ENCODE results near the gene THUMPD3.

THUMPD3 gene

DNA sequence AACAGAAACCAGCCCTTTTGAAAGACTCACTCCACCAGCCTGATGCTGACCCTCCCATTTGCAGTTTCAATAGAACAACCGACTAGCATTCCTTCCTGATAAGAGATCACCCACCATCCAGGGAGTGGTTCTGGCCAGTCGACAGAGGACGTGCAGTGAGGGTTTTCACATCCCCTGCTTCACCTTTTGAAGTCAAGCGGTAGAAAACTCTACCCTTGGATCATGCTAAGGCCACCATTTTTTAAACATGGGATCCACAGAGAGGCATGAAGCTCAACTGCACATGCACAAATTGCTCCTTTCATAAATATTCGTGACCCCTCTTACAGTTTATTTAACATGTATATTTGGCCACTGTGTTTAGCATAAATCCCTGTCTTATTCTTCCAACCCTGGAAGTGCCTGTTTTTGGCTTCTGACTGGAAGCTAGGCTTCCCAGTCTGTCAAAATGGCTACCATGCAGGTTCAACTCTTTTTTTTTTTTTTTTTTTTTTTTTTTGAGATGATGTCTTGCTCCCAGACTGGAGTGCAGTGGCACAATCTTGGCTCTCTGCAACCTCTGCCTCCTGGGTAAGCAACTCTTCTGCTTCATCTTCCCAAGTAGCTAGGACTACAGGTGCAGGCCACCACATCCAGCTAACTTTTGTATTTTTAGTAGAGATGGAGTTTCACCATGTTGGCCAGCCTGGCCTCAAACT lies 1.0 kb upstream of the THUMPD3 start:
- H3K27me3 ChIP-seq (ENCODE audit: control insufficient read depth, insufficient read depth, low read length): no peaks in the 10 kb centered on the region
- H3K27ac ChIP-seq (ENCODE audit: low read depth, low read length): no peak overlapping the region
- no peak overlapping the region for H3K9ac ChIP-seq (ENCODE audit: low read length)
- H3K4me1 ChIP-seq (ENCODE audit: control insufficient read depth, insufficient read depth, low read length): no peaks in the 10 kb centered on the region
- H3K4me3 ChIP-seq (ENCODE audit: low read depth, low read length): peak overlapping the region; percentile 80
- H3K9me3 ChIP-seq (ENCODE audit: control insufficient read depth, insufficient read depth, low read depth, low read length): no peaks in the 10 kb centered on the region
- peaks cover 22% of the 10 kb centered on the region for H3K36me3 ChIP-seq (ENCODE audit: control insufficient read depth, insufficient read depth, low read length)

DNA sequence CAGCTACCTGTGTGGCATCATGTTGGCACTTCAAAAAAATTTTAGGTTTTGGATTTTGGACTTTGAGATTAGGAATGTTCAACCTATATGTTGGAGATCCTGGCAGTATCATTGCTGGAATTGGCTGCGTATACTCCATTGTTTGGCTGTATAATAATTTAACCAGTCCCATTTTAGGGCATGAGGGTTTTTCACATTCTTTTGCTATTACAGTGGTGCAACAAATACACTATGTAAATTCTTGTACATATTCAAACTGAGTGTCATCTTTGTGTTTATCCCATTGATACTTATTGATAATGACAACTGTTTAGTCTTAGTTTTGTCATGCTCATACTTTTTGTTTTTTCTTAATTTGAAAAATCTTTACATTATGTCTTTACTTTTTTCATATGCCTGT lies 6.7 kb downstream of the THUMPD3 start:
- H3K4me1 ChIP-seq (ENCODE audit: control insufficient read depth, insufficient read depth, low read length): no peaks in the 10 kb centered on the region
- no peak overlapping the region for H3K27ac ChIP-seq (ENCODE audit: low read depth, low read length)
- H3K9me3 ChIP-seq (ENCODE audit: control insufficient read depth, insufficient read depth, low read depth, low read length): no peaks in the 10 kb centered on the region
- no peaks in the 10 kb centered on the region for H3K27me3 ChIP-seq (ENCODE audit: control insufficient read depth, insufficient read depth, low read length)
- no peak overlapping the region for H3K4me3 ChIP-seq (ENCODE audit: low read depth, low read length)
- peaks cover 85% of the 10 kb centered on the region for H3K36me3 ChIP-seq (ENCODE audit: control insufficient read depth, insufficient read depth, low read length)
- no peak overlapping the region for H3K9ac ChIP-seq (ENCODE audit: low read length)

DNA sequence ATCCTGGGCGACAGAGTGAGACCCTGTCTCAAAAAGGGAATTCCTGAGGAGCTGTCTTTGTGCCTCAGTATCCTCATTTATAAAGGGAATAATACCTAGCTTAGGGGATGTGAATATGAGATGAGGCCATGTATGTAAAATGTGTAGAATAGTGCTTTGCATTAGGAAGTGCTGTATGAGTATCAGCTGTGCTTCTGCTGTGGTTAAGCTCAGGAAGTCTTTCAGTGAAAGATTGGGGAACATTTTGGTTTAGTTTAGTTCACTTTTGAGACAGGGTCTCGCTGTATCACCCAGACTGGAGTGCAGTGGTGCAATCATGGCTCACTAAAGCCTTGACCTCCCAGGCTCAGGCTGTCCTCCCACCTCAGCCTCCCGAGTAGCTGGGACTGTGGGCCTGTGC lies 10.6 kb downstream of the THUMPD3 start:
- H3K4me3 ChIP-seq (ENCODE audit: low read depth, low read length): no peak overlapping the region
- H3K9ac ChIP-seq (ENCODE audit: low read length): no peak overlapping the region
- H3K4me1 ChIP-seq (ENCODE audit: control insufficient read depth, insufficient read depth, low read length): no peaks in the 10 kb centered on the region
- H3K36me3 ChIP-seq (ENCODE audit: control insufficient read depth, insufficient read depth, low read length): peaks cover 92% of the 10 kb centered on the region
- no peaks in the 10 kb centered on the region for H3K27me3 ChIP-seq (ENCODE audit: control insufficient read depth, insufficient read depth, low read length)
- H3K9me3 ChIP-seq (ENCODE audit: control insufficient read depth, insufficient read depth, low read depth, low read length): no peaks in the 10 kb centered on the region
- H3K27ac ChIP-seq (ENCODE audit: low read depth, low read length): no peak overlapping the region

DNA sequence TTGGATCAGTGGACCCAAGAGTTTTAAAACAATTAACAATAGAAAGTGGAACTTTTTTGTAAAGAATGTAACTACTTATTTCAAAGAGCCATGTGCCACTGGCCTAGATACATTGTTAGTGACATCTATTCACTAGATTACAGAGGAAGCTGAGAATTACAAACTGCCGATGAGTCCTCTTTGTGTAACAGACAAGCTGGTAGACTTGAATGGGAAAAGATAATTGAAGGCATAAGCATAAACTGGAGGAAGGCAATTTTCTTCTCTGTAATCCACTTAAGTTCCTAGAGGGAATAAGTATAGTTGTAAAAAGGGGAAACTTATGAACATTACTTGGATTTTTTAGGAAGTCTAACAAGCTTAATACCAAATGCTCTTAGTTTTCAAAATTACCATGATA lies 15.1 kb downstream of the THUMPD3 start:
- Histone ChIP-seq H3K27ac (ENCODE audit: low read depth, low read length) (no peak overlapping the region), H3K9me3 (ENCODE audit: control insufficient read depth, insufficient read depth, low read depth, low read length) (no peaks in the 10 kb centered on the region), H3K27me3 (ENCODE audit: control insufficient read depth, insufficient read depth, low read length) (no peaks in the 10 kb centered on the region), H3K36me3 (ENCODE audit: control insufficient read depth, insufficient read depth, low read length) (peaks cover 86% of the 10 kb centered on the region), H3K4me1 (ENCODE audit: control insufficient read depth, insufficient read depth, low read length) (no peaks in the 10 kb centered on the region), H3K9ac (ENCODE audit: low read length) (no peak overlapping the region), H3K4me3 (ENCODE audit: low read depth, low read length) (no peak overlapping the region)

DNA sequence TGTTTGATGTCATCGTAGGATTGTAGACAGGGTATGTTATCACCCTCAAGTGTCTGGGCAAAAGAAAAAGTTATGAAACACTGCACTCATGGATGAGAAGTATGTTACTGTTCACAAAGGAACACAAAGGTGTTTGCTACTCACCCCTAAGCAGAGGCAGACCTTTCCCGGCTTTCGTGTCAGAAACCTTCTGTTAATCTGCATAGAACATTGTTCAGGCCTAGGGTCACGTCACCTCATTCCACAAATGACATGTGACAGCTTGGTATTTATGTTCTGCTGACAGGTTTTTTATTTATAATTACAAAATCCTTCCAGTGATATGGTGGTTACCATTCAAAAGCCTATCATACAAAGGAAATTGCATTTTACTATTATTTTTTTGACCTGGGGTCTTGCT lies 16.5 kb downstream of the THUMPD3 start:
- H3K36me3 ChIP-seq (ENCODE audit: control insufficient read depth, insufficient read depth, low read length): peaks cover 85% of the 10 kb centered on the region
- H3K27ac ChIP-seq (ENCODE audit: low read depth, low read length): no peak overlapping the region
- H3K9me3 ChIP-seq (ENCODE audit: control insufficient read depth, insufficient read depth, low read depth, low read length): no peaks in the 10 kb centered on the region
- H3K9ac ChIP-seq (ENCODE audit: low read length): no peak overlapping the region
- no peak overlapping the region for H3K4me3 ChIP-seq (ENCODE audit: low read depth, low read length)
- no peaks in the 10 kb centered on the region for H3K27me3 ChIP-seq (ENCODE audit: control insufficient read depth, insufficient read depth, low read length)
- H3K4me1 ChIP-seq (ENCODE audit: control insufficient read depth, insufficient read depth, low read length): no peaks in the 10 kb centered on the region

DNA sequence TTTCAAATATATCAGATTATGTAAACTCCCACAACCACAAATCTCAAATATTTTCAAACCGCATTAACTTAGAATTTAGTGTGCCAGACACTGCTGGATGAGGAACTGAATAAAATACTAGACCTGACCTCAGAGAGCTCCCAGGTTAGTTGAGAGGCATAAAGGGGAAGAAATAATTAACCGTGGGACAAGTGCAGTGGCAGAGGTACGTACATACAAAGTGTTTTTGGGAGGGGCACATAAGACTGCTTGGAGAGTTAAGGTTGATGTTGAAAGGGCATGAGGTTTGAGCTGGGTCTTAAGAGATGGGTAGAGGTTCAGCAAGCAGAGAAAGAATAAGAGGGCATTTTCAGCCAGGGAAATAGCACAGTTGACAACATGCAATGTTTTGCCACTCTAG lies 17.2 kb downstream of the THUMPD3 start:
- Histone ChIP-seq H3K9me3 (ENCODE audit: control insufficient read depth, insufficient read depth, low read depth, low read length) (no peaks in the 10 kb centered on the region), H3K9ac (ENCODE audit: low read length) (no peak overlapping the region), H3K27ac (ENCODE audit: low read depth, low read length) (no peak overlapping the region), H3K4me1 (ENCODE audit: control insufficient read depth, insufficient read depth, low read length) (no peaks in the 10 kb centered on the region), H3K27me3 (ENCODE audit: control insufficient read depth, insufficient read depth, low read length) (no peaks in the 10 kb centered on the region), H3K4me3 (ENCODE audit: low read depth, low read length) (no peak overlapping the region), H3K36me3 (ENCODE audit: control insufficient read depth, insufficient read depth, low read length) (peaks cover 85% of the 10 kb centered on the region)

DNA sequence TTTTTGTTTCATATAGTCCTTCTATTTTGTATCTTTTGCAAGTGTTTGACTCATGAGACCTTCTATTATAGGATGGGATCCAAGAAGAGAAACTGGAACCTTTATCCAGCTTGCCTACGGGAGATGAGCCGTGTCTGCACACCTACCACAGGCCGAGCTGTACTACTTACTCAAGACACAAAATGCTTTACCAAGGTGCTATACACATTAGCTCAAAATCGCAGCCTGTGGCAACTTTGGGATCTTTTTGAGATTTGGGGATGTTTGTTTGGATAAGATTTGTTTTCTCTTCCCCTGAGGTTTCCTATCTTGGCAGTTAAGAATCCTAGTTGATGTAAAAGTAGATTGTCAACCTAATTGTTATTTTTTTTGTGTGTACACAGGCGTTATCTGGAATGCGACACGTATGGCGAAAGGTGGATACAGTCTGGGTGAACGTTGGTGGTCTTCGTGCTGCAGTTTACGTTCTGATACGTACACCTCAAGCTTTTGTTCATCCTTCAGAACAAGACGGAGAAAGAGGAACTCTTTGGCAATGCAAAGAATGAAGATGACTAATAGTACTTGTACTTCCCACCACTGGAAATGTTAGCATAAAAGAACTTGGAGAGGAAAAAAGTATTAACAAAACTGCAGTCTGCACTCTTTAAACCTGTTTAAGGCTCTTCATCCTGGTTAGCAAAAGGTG lies 21.4 kb downstream of the THUMPD3 start:
- Histone ChIP-seq H3K27ac (ENCODE audit: low read depth, low read length) (no peak overlapping the region), H3K9me3 (ENCODE audit: control insufficient read depth, insufficient read depth, low read depth, low read length) (no peaks in the 10 kb centered on the region), H3K9ac (ENCODE audit: low read length) (no peak overlapping the region), H3K36me3 (ENCODE audit: control insufficient read depth, insufficient read depth, low read length) (peaks cover 88% of the 10 kb centered on the region), H3K27me3 (ENCODE audit: control insufficient read depth, insufficient read depth, low read length) (no peaks in the 10 kb centered on the region), H3K4me1 (ENCODE audit: control insufficient read depth, insufficient read depth, low read length) (no peaks in the 10 kb centered on the region), H3K4me3 (ENCODE audit: low read depth, low read length) (no peak overlapping the region)

DNA sequence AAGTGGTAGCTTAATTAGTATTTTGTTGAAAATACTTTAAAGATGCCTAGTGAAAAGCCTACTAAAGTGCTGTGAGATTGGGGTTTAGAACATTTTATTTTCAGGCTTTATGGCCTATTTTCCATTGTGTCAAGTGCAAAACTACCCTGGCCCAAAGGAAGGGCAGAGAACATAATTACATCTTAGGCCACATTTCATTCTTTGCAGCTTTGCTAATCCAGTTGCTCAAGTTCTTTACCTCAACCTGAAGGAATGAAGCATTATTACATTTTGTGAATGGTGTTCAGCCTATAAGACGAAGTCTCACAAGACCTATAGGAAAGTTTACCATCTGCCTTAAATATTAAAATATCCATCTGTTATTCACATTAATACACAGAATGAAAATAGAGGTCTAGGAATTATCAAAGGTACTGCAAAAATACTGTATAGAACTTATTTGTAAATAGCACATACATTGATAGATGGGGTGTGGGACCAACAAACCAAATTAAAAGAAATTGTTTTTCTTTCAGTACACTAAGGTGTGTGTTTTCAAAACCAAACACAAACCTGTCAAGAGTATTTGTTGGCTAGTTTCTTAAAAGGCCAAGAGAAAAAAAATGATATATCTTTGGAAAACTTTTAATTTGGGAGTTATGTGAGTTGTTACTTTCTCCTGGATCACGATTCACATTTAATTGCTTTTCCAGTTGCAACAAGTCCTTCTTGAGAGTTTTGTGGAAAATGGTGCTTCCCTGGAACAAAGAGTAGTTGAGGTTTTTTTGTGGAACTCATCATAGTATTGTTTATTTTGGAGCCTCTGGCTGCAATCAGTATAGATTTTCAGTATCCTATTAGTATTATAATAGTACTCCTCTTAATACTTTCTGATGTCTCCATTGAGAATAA lies 22.6 kb downstream of the THUMPD3 start:
- H3K36me3 ChIP-seq (ENCODE audit: control insufficient read depth, insufficient read depth, low read length): peaks cover 90% of the 10 kb centered on the region
- H3K27ac ChIP-seq (ENCODE audit: low read depth, low read length): no peak overlapping the region
- no peak overlapping the region for H3K4me3 ChIP-seq (ENCODE audit: low read depth, low read length)
- no peaks in the 10 kb centered on the region for H3K4me1 ChIP-seq (ENCODE audit: control insufficient read depth, insufficient read depth, low read length)
- no peak overlapping the region for H3K9ac ChIP-seq (ENCODE audit: low read length)
- H3K27me3 ChIP-seq (ENCODE audit: control insufficient read depth, insufficient read depth, low read length): no peaks in the 10 kb centered on the region
- H3K9me3 ChIP-seq (ENCODE audit: control insufficient read depth, insufficient read depth, low read depth, low read length): no peaks in the 10 kb centered on the region

DNA sequence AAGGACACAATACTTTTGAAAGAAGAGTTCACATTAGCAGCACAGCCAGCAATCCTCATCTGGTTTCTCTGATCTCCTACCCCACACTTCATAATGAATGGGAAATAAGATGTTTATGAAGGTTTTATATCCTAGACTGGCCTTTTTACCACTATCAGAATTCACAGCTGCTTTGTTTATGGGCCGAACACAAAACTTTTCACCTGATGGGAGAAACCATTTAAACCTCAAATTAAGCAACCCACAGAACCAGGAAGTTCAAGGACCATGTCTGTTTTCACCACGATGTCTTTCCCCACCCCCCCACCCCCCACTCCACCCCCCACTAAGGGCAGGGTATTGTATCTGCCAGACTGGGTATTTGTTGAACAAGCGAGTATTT lies 23.2 kb downstream of the THUMPD3 start:
- Histone ChIP-seq H3K4me1 (ENCODE audit: control insufficient read depth, insufficient read depth, low read length) (no peaks in the 10 kb centered on the region), H3K36me3 (ENCODE audit: control insufficient read depth, insufficient read depth, low read length) (peaks cover 92% of the 10 kb centered on the region), H3K4me3 (ENCODE audit: low read depth, low read length) (no peak overlapping the region), H3K9ac (ENCODE audit: low read length) (no peak overlapping the region), H3K9me3 (ENCODE audit: control insufficient read depth, insufficient read depth, low read depth, low read length) (no peaks in the 10 kb centered on the region), H3K27me3 (ENCODE audit: control insufficient read depth, insufficient read depth, low read length) (no peaks in the 10 kb centered on the region), H3K27ac (ENCODE audit: low read depth, low read length) (no peak overlapping the region)

DNA sequence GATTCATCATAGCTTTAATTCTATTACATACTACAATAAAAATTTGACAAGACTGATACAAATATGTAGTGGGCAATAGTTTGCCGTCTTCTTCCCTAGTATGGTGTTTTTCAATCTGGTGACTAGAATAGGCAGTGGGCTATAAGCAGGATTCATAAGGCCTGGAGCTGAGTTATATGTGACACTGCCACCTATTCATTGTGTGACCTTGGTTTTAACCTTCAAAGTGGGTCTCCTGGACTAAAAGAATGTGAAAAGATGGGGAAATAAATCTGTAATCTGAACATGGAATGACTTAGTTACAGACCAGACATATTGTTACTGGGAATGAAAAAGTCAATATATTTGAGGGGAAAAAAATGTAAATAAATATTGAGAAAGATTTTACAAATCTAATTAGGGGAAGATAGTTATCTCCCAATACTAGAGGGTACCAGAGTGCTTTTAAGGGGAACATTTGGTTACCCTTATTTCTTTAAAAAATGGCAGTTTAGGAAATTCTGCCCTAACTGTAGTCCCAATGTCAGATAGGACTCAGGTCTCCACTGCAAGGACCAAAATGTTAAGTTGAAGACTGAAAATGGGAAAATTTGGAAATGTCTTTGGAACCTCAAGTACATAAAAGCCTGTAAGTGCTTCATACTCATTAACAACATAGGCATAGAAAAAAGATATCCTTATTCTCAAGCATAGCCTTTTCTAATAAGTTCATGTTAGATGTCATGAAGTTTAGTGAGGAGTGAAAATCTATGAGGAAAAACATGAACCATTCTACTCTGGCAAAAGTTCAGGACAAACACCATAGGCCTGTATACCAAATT lies 23.9 kb downstream of the THUMPD3 start:
- H3K9me3 ChIP-seq (ENCODE audit: control insufficient read depth, insufficient read depth, low read depth, low read length): no peaks in the 10 kb centered on the region
- no peak overlapping the region for H3K4me3 ChIP-seq (ENCODE audit: low read depth, low read length)
- peaks cover 95% of the 10 kb centered on the region for H3K36me3 ChIP-seq (ENCODE audit: control insufficient read depth, insufficient read depth, low read length)
- no peak overlapping the region for H3K27ac ChIP-seq (ENCODE audit: low read depth, low read length)
- H3K27me3 ChIP-seq (ENCODE audit: control insufficient read depth, insufficient read depth, low read length): no peaks in the 10 kb centered on the region
- no peak overlapping the region for H3K9ac ChIP-seq (ENCODE audit: low read length)
- H3K4me1 ChIP-seq (ENCODE audit: control insufficient read depth, insufficient read depth, low read length): no peaks in the 10 kb centered on the region
